ENCODE results near the gene OR2W1.

Gene OR2W1, protein sequence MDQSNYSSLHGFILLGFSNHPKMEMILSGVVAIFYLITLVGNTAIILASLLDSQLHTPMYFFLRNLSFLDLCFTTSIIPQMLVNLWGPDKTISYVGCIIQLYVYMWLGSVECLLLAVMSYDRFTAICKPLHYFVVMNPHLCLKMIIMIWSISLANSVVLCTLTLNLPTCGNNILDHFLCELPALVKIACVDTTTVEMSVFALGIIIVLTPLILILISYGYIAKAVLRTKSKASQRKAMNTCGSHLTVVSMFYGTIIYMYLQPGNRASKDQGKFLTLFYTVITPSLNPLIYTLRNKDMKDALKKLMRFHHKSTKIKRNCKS

DNA sequence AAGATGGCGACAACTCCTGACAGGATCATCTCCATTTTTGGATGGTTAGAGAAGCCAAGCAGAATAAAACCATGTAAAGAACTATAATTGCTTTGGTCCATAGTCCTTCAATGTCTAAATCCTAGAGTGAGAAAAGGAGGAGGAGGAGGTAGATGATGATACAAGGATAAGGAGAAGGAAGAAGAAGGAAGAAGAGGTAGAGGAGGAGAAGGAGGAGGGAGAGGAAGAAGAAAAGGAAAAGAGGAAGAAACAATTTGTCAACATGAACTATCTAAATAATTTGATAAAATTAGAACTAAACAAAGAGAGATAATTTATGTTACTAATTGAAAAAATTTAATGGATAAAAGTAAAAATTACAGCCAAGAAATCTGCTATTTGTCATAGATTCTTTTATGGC is at the start of gene OR2W1:
OR2W1 (minus strand) TSS at position 101 of the 400 bp plus-strand sequence; CDS start at position 101, 0 bp downstream.
- no peak for DNase-seq

DNA sequence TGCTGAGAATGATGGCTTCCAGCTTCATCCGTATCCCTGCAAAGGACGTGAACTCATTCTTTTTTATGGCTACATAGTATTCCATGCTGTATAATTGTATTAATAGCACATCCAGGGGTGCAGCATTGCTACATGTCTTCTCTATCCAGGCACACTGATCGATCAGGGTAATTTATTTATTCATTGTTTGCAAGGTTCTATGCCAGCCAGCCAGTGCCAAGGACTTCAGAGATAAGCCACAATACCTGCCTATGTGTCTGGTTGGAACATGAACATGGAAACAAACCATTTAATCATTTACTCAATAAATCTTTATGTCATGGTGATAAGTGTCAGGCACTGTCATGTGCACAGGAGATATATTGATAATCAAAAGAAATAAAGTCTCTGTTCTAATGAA is 48.0 kb upstream of the OR2W1 start:
- DNase-seq, result no peak

DNA sequence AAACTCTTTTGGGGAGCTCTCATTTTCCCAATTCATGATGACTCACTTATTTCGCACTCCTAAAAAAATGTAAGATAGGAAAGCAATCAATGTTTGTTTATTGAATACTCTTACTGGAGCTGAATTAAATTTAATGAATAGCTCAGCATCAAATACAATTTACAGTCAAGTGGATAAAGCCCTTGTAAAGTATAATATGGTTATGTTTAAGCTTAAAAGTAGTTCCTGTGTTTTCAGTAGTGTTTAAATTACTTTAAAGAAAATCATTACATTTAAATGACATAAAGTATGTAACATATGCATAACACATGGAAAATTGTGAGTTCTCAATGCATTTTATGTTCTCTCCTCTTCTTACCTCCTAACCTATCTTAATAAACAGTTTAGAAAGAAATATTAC is 42.2 kb upstream of the OR2W1 start, which contains the start of gene OR2B3:
OR2B3 (minus strand) TSS at position 101 of the 400 bp plus-strand sequence; CDS start at position 36, 65 bp downstream.
- no peak for DNase-seq

DNA sequence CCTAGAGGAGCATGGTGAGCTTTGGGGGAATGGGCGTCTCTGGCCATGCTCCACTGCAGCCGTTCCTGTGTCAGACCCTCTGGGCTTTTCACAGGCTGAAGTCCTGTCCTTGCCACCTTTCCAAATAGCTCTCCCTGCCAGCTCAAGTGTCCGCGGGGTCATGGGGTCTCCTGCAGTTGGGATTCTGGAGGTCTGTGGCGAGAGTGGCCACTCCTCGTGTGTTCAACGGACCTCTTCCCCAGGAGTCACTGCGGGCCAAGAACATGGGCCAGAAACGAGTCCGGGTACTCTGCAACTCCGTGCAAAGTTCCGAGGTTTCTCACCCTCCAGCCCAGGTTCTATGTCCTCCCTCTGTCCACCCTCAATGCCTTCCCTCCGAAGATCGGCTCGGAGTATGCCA is 37.5 kb upstream of the OR2W1 start:
- no peak for DNase-seq

GRCh38 chr6:29081312-29081711 is 36.3 kb upstream of the OR2W1 start:
- DNase-seq, result no peak

- no peak for DNase-seq
These were observed 34.2 kb upstream of the OR2W1 start for GRCh38 chr6:29079203-29079602.

- peak; percentile 61 for DNase-seq
These were observed 27.1 kb upstream of the OR2W1 start for GRCh38 chr6:29071831-29072723.

DNA sequence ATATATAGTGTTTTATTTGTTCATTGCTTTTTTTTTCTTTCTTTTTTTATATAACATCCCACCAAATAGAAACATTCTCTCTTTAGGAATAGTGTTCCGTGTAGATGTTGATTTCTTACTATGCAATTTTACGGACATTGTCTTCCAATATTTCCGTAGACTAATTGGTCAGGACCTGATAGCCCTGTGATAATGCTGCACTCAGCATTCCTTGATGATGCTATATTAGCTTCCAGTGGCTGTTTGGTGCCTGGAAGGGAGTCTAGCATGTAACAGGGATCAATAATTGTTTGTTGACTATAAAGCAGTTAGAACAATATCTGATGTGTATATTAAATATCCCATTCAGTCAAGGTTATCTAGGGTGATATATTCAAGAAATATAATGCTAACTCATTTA is 6.7 kb upstream of the OR2W1 start:
- no peak for DNase-seq

- DNase-seq, result no peak
These were observed 9.0 kb downstream of the OR2W1 start for GRCh38 chr6:29035951-29036350.

DNA sequence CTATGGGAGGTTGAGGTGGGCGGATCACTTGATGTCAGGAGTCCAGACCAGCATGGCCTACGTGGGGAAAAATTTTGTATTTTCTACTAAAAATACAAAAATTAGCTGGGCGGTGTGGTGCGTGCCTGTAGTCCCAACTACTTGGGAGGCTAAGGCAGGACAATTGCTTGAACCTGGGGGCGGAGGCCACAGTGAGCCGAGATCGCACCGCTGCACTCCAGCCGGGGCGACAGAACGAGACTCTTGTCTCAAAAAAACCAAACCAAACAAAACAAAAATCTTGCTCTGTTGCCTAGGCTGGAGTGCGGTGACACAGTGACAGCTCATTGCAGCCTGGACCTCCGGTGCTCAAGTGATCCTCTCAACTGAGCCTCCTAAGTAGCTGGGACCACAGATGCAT is 16.2 kb downstream of the OR2W1 start:
- no peak for DNase-seq

GRCh38 chr6:29025927-29026585 is 18.9 kb downstream of the OR2W1 start:
- no peak for DNase-seq

- DNase-seq, result no peak
These were observed 23.5 kb downstream of the OR2W1 start for GRCh38 chr6:29021434-29021833.

DNA sequence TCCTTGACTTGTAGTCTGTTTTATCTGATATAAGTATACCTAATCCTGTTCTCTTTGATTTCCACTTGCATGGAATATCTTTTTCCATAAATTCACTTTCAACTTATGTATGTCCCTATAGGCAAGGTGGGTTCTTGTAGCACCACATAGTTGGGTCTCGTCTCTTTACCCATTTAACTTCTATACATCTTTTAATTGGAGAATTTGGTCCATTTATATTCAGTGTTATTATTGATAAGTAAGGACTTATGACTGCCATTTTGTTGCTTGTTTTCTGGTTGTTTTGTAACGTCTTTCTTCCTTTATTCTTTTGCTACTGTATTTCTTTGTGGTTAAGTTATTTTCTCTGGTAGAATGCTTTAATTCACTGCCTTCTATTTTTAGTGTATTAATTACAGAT is 25.3 kb downstream of the OR2W1 start:
- no peak for DNase-seq

DNA sequence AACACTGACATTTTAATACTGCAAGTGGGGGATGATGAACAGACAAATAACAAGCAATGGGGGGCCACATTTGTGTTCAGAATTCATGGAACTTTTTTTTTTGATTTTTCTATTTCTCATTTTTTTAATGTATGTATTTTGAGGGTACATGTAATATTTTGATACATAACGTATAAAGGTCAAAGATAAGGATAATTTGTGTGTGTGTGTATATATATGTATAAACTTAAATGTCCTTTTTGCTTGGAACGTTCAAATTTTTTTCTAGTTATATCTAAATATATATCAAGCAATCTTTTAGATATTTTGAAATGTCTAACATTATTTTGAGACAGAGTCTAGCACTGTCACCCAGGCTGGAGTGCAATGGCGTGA is 27.6 kb downstream of the OR2W1 start:
- no peak for DNase-seq

DNA sequence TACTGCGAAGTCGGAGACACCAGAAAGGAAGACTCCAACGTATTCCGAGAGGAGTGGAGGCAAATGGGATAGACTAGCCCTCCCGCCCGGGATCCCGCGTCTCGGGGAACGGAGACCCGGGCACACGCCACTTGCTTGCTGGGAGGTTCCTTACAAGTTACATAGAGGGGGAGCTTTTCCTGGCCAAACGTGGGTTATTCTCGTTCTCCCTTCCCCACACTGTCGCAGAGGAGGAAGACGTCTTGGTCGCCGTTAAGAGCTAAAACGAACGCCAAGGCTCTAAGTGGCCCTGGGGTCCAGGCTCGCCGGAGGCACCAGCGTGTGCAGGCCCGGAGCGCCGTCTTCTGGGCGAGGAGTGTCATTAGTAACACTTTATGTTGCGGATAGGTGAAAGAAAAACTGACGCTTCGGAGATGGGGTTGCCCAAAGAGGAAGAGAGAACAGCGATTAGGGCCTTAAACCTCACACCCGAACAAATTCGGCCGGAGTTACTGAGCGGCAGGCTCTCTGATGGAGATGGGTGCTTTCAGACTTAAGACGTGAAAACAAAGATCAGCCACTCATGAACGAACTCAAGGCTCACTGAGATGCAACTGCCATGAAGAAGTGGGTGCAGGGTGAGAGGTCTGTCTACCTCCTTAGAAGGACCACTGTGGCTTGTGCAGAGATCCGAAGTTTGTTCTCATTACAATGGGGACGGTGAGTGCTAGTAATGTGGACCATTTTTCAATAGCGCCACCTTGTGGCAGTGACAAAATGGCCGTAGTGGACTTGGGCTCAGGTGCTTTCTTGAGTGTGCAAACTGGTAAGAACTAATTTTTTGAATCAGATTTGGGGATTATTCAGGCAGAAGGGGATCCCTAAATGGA is 28.2 kb downstream of the OR2W1 start:
- DNase-seq, result peak; percentile 88

- no peak for DNase-seq
These were observed 30.0 kb downstream of the OR2W1 start for GRCh38 chr6:29014729-29015608.

GRCh38 chr6:29011276-29011734 is 33.7 kb downstream of the OR2W1 start:
- peak; percentile 16 for DNase-seq

- DNase-seq, result no peak
These were observed 35.6 kb downstream of the OR2W1 start for GRCh38 chr6:29009358-29009757.

GRCh38 chr6:29008089-29008488 is 36.9 kb downstream of the OR2W1 start:
- DNase-seq, result no peak

GRCh38 chr6:29005183-29005885 is 39.6 kb downstream of the OR2W1 start, which contains the start of gene ZNF311:
Gene ZNF311 (minus strand): TSS chr6:29005315. CDS start chr6:29003954, 1,361 bp downstream.
- peak; percentile 40 for DNase-seq
